C4-2B (cell line): Measurements from ENCODE around the gene ATL2.

Experiments
- ZFX ChIP-seq: fragments of 450-650 bp; IDR thresholded peaks from 2 replicates; pipeline ENCODE4 v1.6.1; 2017
- TF ChIP-seq, protein P1 (sequence below): fragments of 450-650 bp; conservative IDR thresholded peaks from 2 replicates; pipeline ENCODE4 v1.5.1; 2017; ENCODE audit warnings: mild to moderate bottlenecking

DNA sequence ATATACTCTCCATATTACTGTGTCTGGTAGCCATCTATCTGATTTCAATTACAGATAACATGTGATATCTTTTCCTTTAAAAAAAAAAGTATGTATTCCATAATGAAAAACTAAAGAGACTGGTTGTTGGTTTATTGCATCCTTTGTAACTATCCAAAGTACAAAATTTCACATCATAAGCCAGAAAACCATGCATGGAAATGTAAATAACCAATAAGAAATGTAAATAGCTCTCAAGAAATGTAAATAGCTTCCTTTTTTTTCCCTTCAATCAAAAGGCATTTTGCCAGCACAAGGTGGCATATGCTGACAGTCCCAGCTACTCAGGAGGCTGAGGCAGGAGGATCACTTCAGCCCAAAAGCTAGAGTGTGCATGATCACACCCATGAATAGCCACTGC lies 59.3 kb downstream of the ATL2 start:
- TF ChIP-seq, protein P1, sequence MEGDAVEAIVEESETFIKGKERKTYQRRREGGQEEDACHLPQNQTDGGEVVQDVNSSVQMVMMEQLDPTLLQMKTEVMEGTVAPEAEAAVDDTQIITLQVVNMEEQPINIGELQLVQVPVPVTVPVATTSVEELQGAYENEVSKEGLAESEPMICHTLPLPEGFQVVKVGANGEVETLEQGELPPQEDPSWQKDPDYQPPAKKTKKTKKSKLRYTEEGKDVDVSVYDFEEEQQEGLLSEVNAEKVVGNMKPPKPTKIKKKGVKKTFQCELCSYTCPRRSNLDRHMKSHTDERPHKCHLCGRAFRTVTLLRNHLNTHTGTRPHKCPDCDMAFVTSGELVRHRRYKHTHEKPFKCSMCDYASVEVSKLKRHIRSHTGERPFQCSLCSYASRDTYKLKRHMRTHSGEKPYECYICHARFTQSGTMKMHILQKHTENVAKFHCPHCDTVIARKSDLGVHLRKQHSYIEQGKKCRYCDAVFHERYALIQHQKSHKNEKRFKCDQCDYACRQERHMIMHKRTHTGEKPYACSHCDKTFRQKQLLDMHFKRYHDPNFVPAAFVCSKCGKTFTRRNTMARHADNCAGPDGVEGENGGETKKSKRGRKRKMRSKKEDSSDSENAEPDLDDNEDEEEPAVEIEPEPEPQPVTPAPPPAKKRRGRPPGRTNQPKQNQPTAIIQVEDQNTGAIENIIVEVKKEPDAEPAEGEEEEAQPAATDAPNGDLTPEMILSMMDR = no peak
- TF ChIP-seq ZFX = no peak
